Measurements from ENCODE around the gene NKX1-2.

The NKX1-2 gene

GRCh38 chr10:124484661-124485060 is 34.8 kb upstream of the NKX1-2 start:
- no peak for DNase-seq (ENCODE audit: low read depth)
- no peak overlapping the region for H3K4me3 ChIP-seq (ENCODE audit: control insufficient read depth, low read depth, low read length)
- no peak for TF ChIP-seq CTCF (conservative IDR thresholded peaks at IDR 0.05; ENCODE audit: control insufficient read depth, insufficient read depth, low read depth, low read length)

DNA sequence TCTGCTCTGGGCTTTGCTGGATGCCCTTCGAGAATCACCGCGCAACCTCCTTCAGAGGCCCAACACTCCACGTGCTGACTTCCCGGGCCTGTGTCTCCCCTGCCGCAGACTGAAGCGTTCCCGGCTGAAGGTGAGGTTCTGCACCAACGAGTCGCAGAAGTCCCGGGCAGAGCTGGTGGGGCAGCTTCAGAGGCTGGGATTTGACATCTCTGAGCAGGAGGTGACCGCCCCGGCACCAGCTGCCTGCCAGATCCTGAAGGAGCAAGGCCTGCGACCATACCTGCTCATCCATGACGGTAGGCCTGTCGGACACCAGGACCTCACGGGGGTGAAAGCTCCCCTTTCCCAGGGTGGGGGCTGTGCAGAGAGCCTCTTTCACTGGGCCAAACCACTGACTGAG is 34.2 kb upstream of the NKX1-2 start:
- no peak for TF ChIP-seq CTCF (conservative IDR thresholded peaks at IDR 0.05; ENCODE audit: control insufficient read depth, insufficient read depth, low read depth, low read length)
- no peak overlapping the region for H3K4me3 ChIP-seq (ENCODE audit: control insufficient read depth, low read depth, low read length)
- DNase-seq (ENCODE audit: low read depth): no peak

DNA sequence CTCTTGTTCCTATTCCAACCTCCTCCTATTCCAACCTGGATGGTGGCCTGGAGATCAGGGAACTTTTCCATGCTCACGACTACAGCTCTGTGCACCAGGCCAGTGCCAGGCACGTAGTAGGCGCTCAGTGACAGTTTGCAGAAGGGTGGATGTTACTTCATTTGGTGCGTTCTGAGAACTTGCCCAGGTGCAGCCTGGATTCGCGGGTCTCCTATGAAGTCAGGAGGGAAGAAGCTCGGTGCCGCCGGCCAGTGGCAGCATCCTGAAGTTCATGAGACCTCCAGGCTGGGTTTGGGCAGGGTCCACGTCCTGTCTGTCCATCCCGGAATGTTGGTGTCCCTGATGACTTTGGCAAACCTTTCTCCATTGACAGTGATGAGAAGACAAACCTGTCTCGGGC is 33.0 kb upstream of the NKX1-2 start:
- DNase-seq (ENCODE audit: low read depth): no peak
- H3K4me3 ChIP-seq (ENCODE audit: control insufficient read depth, low read depth, low read length): no peak overlapping the region
- TF ChIP-seq CTCF (conservative IDR thresholded peaks at IDR 0.05; ENCODE audit: control insufficient read depth, insufficient read depth, low read depth, low read length): no peak

- no peak overlapping the region for H3K4me3 ChIP-seq (ENCODE audit: control insufficient read depth, low read depth, low read length)
- TF ChIP-seq CTCF (conservative IDR thresholded peaks at IDR 0.05; ENCODE audit: control insufficient read depth, insufficient read depth, low read depth, low read length): no peak
- no peak for DNase-seq (ENCODE audit: low read depth)
These were observed 32.5 kb upstream of the NKX1-2 start for GRCh38 chr10:124482236-124482800.

DNA sequence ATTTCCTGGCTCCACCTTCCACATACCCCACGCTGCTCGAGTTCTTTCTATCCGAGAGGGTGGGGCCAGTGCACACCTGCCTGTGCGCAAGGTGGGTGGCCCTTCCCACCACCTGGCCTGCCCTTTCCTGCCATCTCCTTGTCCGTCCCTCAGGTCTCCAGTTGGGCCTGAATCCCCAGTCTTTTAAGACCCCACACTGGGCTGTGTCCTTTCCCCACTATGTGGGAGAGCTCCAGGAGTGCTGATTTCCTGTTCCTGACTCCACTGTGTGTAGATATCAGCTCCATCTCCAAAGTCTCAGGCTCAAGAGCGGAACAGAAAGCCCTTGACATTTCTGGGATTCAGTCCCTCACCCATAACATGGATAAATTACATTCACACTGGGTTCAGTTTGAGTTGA is 31.9 kb upstream of the NKX1-2 start:
- H3K4me3 ChIP-seq (ENCODE audit: control insufficient read depth, low read depth, low read length): no peak overlapping the region
- DNase-seq (ENCODE audit: low read depth): no peak
- TF ChIP-seq CTCF (conservative IDR thresholded peaks at IDR 0.05; ENCODE audit: control insufficient read depth, insufficient read depth, low read depth, low read length): no peak

GRCh38 chr10:124480860-124481259 is 31.0 kb upstream of the NKX1-2 start:
- H3K4me3 ChIP-seq (ENCODE audit: control insufficient read depth, low read depth, low read length): no peak overlapping the region

More at GRCh38 chr10:124480860-124481259, 31.0 kb upstream of the NKX1-2 start:
- DNase-seq (ENCODE audit: low read depth): no peak
- no peak for TF ChIP-seq CTCF (conservative IDR thresholded peaks at IDR 0.05; ENCODE audit: control insufficient read depth, insufficient read depth, low read depth, low read length)

All from fibroblast of mammary gland (primary cell).